Activated gamma-delta T cell treated with Interleukin-2 at 50 U/mL for 16 hours (primary cell): Measurements from ENCODE around the gene PKM.

Experiments used
- DNase-seq: peaks from one replicate; pipeline ENCODE4 v3.0.0-alpha.2; 2020

Gene PKM

GRCh38 chr15:72155003-72155621, 75.9 kb downstream of the PKM start:
- DNase-seq: no peak

GRCh38 chr15:72154316-72154715, 76.7 kb downstream of the PKM start:
- no peak for DNase-seq

GRCh38 chr15:72153269-72154000, 77.6 kb downstream of the PKM start:
- DNase-seq: no peak
